Measurements from ENCODE around the gene NBL1. TPM values are rescaled to one million over a fixed set of nuclear protein-coding genes. Genes with fewer than 3 reads are reported as not detected.

Gene NBL1
- total and polyA plus RNA-seq, 9 of the 15 experiments (the other 6 are each of a cell fraction or from before 2014, with no cell fraction given), result 0.10 to 3.7 (median 1.8) TPM; not detected in 1

DNA sequence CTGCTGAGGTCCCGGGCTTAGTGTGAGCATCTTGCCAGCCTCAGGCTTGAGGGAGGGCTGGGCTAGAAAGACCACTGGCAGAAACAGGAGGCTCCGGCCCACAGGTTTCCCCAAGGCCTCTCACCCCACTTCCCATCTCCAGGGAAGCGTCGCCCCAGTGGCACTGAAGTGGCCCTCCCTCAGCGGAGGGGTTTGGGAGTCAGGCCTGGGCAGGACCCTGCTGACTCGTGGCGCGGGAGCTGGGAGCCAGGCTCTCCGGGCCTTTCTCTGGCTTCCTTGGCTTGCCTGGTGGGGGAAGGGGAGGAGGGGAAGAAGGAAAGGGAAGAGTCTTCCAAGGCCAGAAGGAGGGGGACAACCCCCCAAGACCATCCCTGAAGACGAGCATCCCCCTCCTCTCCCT is 13.4 kb downstream of the NBL1 start:
- WGBS (ENCODE audit: insufficient coverage, low coverage, missing lambda C conversion rate), result 25% methylated on average over 7 of the region's 10 CpGs
- Histone ChIP-seq H3K4me2 (ENCODE audit: insufficient read depth, low read length) (no peak overlapping the region), H3K9ac (ENCODE audit: insufficient read depth in 1 of 2, low read depth in 2 of 2, low read length in 2 of 2) (no peak overlapping the region), H3K27ac (ENCODE audit: extremely low read depth, low read depth, low read length) (no peak overlapping the region), H3K9me3 (replicated peaks; ENCODE audit: control insufficient read depth, insufficient read depth, low read depth, low read length) (no peaks in the 10 kb centered on the region), H3K4me3 (no peak overlapping the region), H2AFZ (ENCODE audit: low read depth, low read length) (no peak overlapping the region), H3K4me1 (replicated peaks in 1 of 2; ENCODE audit: control insufficient read depth in 2 of 2, insufficient read depth in 2 of 2, low read length in 2 of 2) (peaks cover 2 to 13% of the 10 kb centered on the region in 2 experiments; a peak in 3 of 5 replicates), H4K20me1 (replicated peaks; ENCODE audit: control insufficient read depth, insufficient read depth, low read length) (no peaks in the 10 kb centered on the region), H3K27me3 (ENCODE audit: control insufficient read depth in 2 of 2, insufficient read depth in 2 of 2, low read length in 2 of 2) (peaks cover 0 to 31% of the 10 kb centered on the region in 2 experiments; a peak in 3 of 5 replicates), H3K36me3 (ENCODE audit: control insufficient read depth, insufficient read depth, low read length) (no peaks in the 10 kb centered on the region), H3K79me2 (ENCODE audit: control insufficient read depth, insufficient read depth, low read length) (no peaks in the 10 kb centered on the region), H3K9me1 (ENCODE audit: control insufficient read depth, insufficient read depth, low read length) (no peaks in the 10 kb centered on the region)
- in situ Hi-C loops (cut with MboI) (loop anchor here (10.0 to 25.0 kb wide), 5 partner anchors 413 to 1045 kb away; no protein-coding TSS in a partner anchor), intact Hi-C loops (cut with micrococcal nuclease) (loop anchor here (10.0 kb wide), 2 partner anchors 473 to 753 kb away; partner anchors contain the start of gene ALDH4A1)
- FAIRE-seq, result no peak
- BruUV-seq (replicated peaks), result no TSS peak
- ChIA-PET CTCF (ENCODE audit: low intra/inter-chr PET ratio) (no interaction called here), POLR2A (interaction anchor here (0.7 kb wide), 1 partner anchor 30 kb away, joined by 3 read pairs; no protein-coding TSS in a partner anchor)
- no peak for TF ChIP-seq ZNF134 (CRISPR knock-in tag; conservative IDR thresholded peaks at IDR 0.05)
- TF ChIP-seq PTTG1 (tag; IDR thresholded peaks at IDR 0.05; ENCODE audit: low read depth), result no peak
- TF ChIP-seq FIP1L1 (IDR thresholded peaks at IDR 0.05; ENCODE audit: low read depth, low read length, poor library complexity, severe bottlenecking), result no peak
- no peak for TF ChIP-seq SMARCB1 (IDR thresholded peaks at IDR 0.05; ENCODE audit: insufficient read length, low read depth)
- TF ChIP-seq, protein P1, sequence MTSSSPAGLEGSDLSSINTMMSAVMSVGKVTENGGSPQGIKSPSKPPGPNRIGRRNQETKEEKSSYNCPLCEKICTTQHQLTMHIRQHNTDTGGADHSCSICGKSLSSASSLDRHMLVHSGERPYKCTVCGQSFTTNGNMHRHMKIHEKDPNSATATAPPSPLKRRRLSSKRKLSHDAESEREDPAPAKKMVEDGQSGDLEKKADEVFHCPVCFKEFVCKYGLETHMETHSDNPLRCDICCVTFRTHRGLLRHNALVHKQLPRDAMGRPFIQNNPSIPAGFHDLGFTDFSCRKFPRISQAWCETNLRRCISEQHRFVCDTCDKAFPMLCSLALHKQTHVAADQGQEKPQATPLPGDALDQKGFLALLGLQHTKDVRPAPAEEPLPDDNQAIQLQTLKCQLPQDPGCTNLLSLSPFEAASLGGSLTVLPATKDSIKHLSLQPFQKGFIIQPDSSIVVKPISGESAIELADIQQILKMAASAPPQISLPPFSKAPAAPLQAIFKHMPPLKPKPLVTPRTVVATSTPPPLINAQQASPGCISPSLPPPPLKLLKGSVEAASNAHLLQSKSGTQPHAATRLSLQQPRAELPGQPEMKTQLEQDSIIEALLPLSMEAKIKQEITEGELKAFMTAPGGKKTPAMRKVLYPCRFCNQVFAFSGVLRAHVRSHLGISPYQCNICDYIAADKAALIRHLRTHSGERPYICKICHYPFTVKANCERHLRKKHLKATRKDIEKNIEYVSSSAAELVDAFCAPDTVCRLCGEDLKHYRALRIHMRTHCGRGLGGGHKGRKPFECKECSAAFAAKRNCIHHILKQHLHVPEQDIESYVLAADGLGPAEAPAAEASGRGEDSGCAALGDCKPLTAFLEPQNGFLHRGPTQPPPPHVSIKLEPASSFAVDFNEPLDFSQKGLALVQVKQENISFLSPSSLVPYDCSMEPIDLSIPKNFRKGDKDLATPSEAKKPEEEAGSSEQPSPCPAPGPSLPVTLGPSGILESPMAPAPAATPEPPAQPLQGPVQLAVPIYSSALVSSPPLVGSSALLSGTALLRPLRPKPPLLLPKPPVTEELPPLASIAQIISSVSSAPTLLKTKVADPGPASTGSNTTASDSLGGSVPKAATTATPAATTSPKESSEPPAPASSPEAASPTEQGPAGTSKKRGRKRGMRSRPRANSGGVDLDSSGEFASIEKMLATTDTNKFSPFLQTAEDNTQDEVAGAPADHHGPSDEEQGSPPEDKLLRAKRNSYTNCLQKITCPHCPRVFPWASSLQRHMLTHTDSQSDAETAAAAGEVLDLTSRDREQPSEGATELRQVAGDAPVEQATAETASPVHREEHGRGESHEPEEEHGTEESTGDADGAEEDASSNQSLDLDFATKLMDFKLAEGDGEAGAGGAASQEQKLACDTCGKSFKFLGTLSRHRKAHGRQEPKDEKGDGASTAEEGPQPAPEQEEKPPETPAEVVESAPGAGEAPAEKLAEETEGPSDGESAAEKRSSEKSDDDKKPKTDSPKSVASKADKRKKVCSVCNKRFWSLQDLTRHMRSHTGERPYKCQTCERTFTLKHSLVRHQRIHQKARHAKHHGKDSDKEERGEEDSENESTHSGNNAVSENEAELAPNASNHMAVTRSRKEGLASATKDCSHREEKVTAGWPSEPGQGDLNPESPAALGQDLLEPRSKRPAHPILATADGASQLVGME (CRISPR knock-in tag; IDR thresholded peaks at IDR 0.05), result no peak
- TF ChIP-seq TARDBP (IDR thresholded peaks at IDR 0.05), result no peak
- TF ChIP-seq HNRNPLL (IDR thresholded peaks at IDR 0.05; ENCODE audit: low read depth, low read length, poor library complexity, severe bottlenecking), result no peak
- no peak for TF ChIP-seq PURB (CRISPR knock-in tag; IDR thresholded peaks at IDR 0.05; ENCODE audit: low read depth)
- no peak for TF ChIP-seq SRSF7 (optimal IDR thresholded peaks at IDR 0.05; ENCODE audit: low read depth, low read length)
- no peak for TF ChIP-seq HDAC2 (IDR thresholded peaks at IDR 0.05)
- TF ChIP-seq ILK (tag; IDR thresholded peaks at IDR 0.05; ENCODE audit: borderline replicate concordance, low read depth), result no peak
- no peak for TF ChIP-seq CBFA2T2 (conservative IDR thresholded peaks at IDR 0.05)
- no peak for TF ChIP-seq MAZ (CRISPR knock-in tag; conservative IDR thresholded peaks at IDR 0.05 in 1 of 2, IDR thresholded peaks at IDR 0.05 in 1 of 2)
- TF ChIP-seq CHD2 (IDR thresholded peaks at IDR 0.05; ENCODE audit: low read depth, low read length), result no peak
- TF ChIP-seq MBD2 (IDR thresholded peaks at IDR 0.05; ENCODE audit: borderline replicate concordance, low read depth), result no peak
- TF ChIP-seq ZNF133 (CRISPR knock-in tag; IDR thresholded peaks at IDR 0.05), result no peak
- no peak for TF ChIP-seq ZNF174 (CRISPR knock-in tag; IDR thresholded peaks at IDR 0.05)
- TF ChIP-seq CBX8 (IDR thresholded peaks at IDR 0.05; ENCODE audit: borderline replicate concordance, extremely low read depth, low read depth, low read length, poor library complexity, severe bottlenecking), result no peak
- no peak for TF ChIP-seq ZC3H4 (CRISPR knock-in tag; IDR thresholded peaks at IDR 0.05; ENCODE audit: borderline replicate concordance)
- ATAC-seq, result no peak
- no peak for DNase-seq (ENCODE audit: extremely low read depth in 1 of 4, low spot score in 3 of 4)
